ENCODE results near the gene EPHA6. TPM values are rescaled to one million over a fixed set of nuclear protein-coding genes. Genes with fewer than 3 reads are reported as not detected.

EPHA6 gene
- total and polyA plus RNA-seq, 9 donors = 0.07 to 0.62 (median 0.18) TPM

DNA sequence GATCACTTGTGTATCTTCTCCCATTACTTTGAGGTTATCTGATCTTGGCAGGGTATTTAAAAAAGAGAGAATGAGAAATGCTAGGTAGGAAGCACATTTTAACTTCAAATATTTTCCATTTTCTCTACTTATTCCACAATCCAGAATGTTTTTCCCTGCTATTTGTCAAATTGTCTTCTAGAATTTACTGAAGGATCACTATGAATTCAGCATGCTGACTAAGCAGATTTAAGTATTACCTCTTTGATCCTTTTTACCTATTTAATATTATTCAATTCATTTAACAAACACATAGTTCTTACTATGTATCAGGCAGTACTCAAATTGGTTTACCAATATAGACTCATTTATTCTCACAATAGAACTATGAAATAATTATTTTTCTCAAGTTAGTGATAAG is 486.7 kb downstream of the EPHA6 start:
- Histone ChIP-seq H3K4me3 (ENCODE audit: low read length) (no peak overlapping the region), H3K9me3 (replicated peaks; ENCODE audit: control insufficient read depth, low read depth, low read length) (no peaks in the 10 kb centered on the region), H3K27ac (ENCODE audit: low read length) (no peak overlapping the region), H3K36me3 (ENCODE audit: control insufficient read depth, insufficient read depth, low read length) (no peaks in the 10 kb centered on the region), H3K27me3 (ENCODE audit: control insufficient read depth, insufficient read depth, low read length) (no peaks in the 10 kb centered on the region), H3K4me1 (ENCODE audit: control insufficient read depth, insufficient read depth, low read length) (no peaks in the 10 kb centered on the region)
- no peak for DNase-seq

GRCh38 chr3:97306226-97306625 is 491.8 kb downstream of the EPHA6 start:
- Histone ChIP-seq H3K4me1 (ENCODE audit: control insufficient read depth, insufficient read depth, low read length) (no peaks in the 10 kb centered on the region), H3K4me3 (ENCODE audit: low read length) (no peak overlapping the region), H3K9me3 (replicated peaks; ENCODE audit: control insufficient read depth, low read depth, low read length) (no peaks in the 10 kb centered on the region), H3K27ac (ENCODE audit: low read length) (no peak overlapping the region), H3K27me3 (ENCODE audit: control insufficient read depth, insufficient read depth, low read length) (no peaks in the 10 kb centered on the region), H3K36me3 (ENCODE audit: control insufficient read depth, insufficient read depth, low read length) (no peaks in the 10 kb centered on the region)
- no CpG with 5 or more reads among the region's 1 CpG for WGBS (ENCODE audit: insufficient coverage)
- DNase-seq = no peak

GRCh38 chr3:97338375-97338774 is 524.0 kb downstream of the EPHA6 start:
- Histone ChIP-seq H3K9me3 (replicated peaks; ENCODE audit: control insufficient read depth, low read depth, low read length) (peaks cover 4% of the 10 kb centered on the region), H3K4me3 (ENCODE audit: low read length) (no peak overlapping the region), H3K36me3 (ENCODE audit: control insufficient read depth, insufficient read depth, low read length) (no peaks in the 10 kb centered on the region), H3K27me3 (ENCODE audit: control insufficient read depth, insufficient read depth, low read length) (no peaks in the 10 kb centered on the region), H3K4me1 (ENCODE audit: control insufficient read depth, insufficient read depth, low read length) (no peaks in the 10 kb centered on the region), H3K27ac (ENCODE audit: low read length) (no peak overlapping the region)
- no CpG with 5 or more reads among the region's 3 CpGs for WGBS (ENCODE audit: insufficient coverage)
- no peak for DNase-seq

GRCh38 chr3:97340940-97341339 is 526.5 kb downstream of the EPHA6 start:
- no peaks in the 10 kb centered on the region for H3K4me1 ChIP-seq (ENCODE audit: control insufficient read depth, insufficient read depth, low read length)
- H3K9me3 ChIP-seq (replicated peaks; ENCODE audit: control insufficient read depth, low read depth, low read length) = peaks cover 4% of the 10 kb centered on the region
- DNase-seq = no peak
- no peak overlapping the region for H3K4me3 ChIP-seq (ENCODE audit: low read length)
- no peaks in the 10 kb centered on the region for H3K36me3 ChIP-seq (ENCODE audit: control insufficient read depth, insufficient read depth, low read length)
- no peaks in the 10 kb centered on the region for H3K27me3 ChIP-seq (ENCODE audit: control insufficient read depth, insufficient read depth, low read length)
- WGBS (ENCODE audit: insufficient coverage) = 71% methylated on average over 1 of the region's 2 CpGs
- no peak overlapping the region for H3K27ac ChIP-seq (ENCODE audit: low read length)

DNA sequence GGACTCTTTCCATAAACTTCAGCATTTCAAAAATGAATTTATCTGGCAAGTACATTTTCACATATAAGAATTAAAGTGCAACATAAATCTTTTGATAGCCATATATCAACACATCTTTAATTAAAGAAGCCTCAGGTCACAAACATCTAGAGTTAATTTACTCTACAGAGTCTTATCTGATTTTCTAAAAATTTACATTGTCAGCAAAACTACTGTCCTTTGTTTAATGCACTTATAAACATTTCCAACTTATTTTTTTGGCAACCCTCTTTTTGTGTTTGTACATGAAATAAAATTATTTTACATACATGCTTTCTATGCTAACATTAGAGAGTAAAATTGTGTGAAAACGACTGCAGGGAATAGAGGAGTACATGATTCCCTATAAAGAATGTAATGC is 533.4 kb downstream of the EPHA6 start:
- DNase-seq = no peak
- Histone ChIP-seq H3K27me3 (ENCODE audit: control insufficient read depth, insufficient read depth, low read length) (no peaks in the 10 kb centered on the region), H3K4me1 (ENCODE audit: control insufficient read depth, insufficient read depth, low read length) (no peaks in the 10 kb centered on the region), H3K36me3 (ENCODE audit: control insufficient read depth, insufficient read depth, low read length) (no peaks in the 10 kb centered on the region), H3K9me3 (replicated peaks; ENCODE audit: control insufficient read depth, low read depth, low read length) (peaks cover 2% of the 10 kb centered on the region), H3K27ac (ENCODE audit: low read length) (no peak overlapping the region), H3K4me3 (ENCODE audit: low read length) (no peak overlapping the region)
- no CpG with 5 or more reads among the region's 1 CpG for WGBS (ENCODE audit: insufficient coverage)

DNA sequence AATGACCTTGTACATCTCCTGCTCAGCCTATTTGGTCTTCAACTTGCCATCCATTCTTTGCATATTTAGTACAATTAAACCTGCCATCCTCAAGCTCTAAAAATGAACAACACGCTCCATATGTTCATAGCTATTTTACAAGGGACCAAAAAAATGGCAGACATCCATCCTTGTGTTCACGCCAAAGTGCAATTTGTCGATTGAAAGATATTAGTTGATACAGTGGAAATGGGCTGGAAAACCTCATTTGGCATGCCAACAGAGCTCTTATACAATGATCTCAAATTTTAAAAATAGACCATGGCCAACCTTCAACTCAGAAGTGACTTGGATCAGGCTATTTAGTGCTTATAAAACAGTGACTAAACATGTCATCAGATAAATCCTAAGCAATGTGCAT is 536.6 kb downstream of the EPHA6 start:
- 67% methylated on average over 2 of the region's 3 CpGs for WGBS (ENCODE audit: insufficient coverage)
- no peaks in the 10 kb centered on the region for H3K36me3 ChIP-seq (ENCODE audit: control insufficient read depth, insufficient read depth, low read length)
- H3K9me3 ChIP-seq (replicated peaks; ENCODE audit: control insufficient read depth, low read depth, low read length) = peaks cover 12% of the 10 kb centered on the region
- no peaks in the 10 kb centered on the region for H3K4me1 ChIP-seq (ENCODE audit: control insufficient read depth, insufficient read depth, low read length)
- DNase-seq = peak; percentile 21
- no peak overlapping the region for H3K27ac ChIP-seq (ENCODE audit: low read length)
- H3K4me3 ChIP-seq (ENCODE audit: low read length) = no peak overlapping the region
- no peaks in the 10 kb centered on the region for H3K27me3 ChIP-seq (ENCODE audit: control insufficient read depth, insufficient read depth, low read length)

- no peaks in the 10 kb centered on the region for H3K4me1 ChIP-seq (ENCODE audit: control insufficient read depth, insufficient read depth, low read length)
- peaks cover 12% of the 10 kb centered on the region for H3K9me3 ChIP-seq (replicated peaks; ENCODE audit: control insufficient read depth, low read depth, low read length)
- H3K36me3 ChIP-seq (ENCODE audit: control insufficient read depth, insufficient read depth, low read length) = no peaks in the 10 kb centered on the region
- no peak for DNase-seq
- no peaks in the 10 kb centered on the region for H3K27me3 ChIP-seq (ENCODE audit: control insufficient read depth, insufficient read depth, low read length)
- WGBS (ENCODE audit: insufficient coverage) = 92% methylated on average over 2 of the region's 2 CpGs
- H3K4me3 ChIP-seq (ENCODE audit: low read length) = no peak overlapping the region
- no peak overlapping the region for H3K27ac ChIP-seq (ENCODE audit: low read length)
These were observed 538.8 kb downstream of the EPHA6 start for GRCh38 chr3:97353176-97353575.

DNA sequence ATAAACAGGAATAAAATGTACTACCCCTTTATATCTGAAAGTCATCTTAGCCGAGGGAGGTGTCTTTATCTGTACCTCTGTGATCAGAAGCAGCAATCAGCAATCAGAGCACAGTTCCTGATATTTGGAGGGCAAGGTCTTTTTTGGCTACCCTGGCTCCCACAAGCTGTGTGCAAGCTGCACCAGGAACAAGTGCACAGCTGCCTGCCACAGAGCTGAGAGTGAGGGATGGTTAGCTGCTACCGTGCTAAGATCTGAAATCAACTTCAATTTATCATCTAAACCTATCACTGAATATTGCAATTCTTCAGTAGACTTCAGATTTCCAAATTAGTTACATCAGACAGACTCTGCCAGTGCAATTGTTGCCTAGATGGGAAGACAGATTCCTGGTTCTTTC is 545.6 kb downstream of the EPHA6 start:
- Histone ChIP-seq H3K9me3 (replicated peaks; ENCODE audit: control insufficient read depth, low read depth, low read length) (no peaks in the 10 kb centered on the region), H3K4me3 (ENCODE audit: low read length) (no peak overlapping the region), H3K36me3 (ENCODE audit: control insufficient read depth, insufficient read depth, low read length) (no peaks in the 10 kb centered on the region), H3K27ac (ENCODE audit: low read length) (no peak overlapping the region), H3K27me3 (ENCODE audit: control insufficient read depth, insufficient read depth, low read length) (no peaks in the 10 kb centered on the region), H3K4me1 (ENCODE audit: control insufficient read depth, insufficient read depth, low read length) (no peaks in the 10 kb centered on the region)
- WGBS (ENCODE audit: insufficient coverage) = no CpG with 5 or more reads among the region's 2 CpGs
- DNase-seq = no peak

- no peaks in the 10 kb centered on the region for H3K27me3 ChIP-seq (ENCODE audit: control insufficient read depth, insufficient read depth, low read length)
- H3K27ac ChIP-seq (ENCODE audit: low read length) = no peak overlapping the region
- no peaks in the 10 kb centered on the region for H3K36me3 ChIP-seq (ENCODE audit: control insufficient read depth, insufficient read depth, low read length)
- no peak overlapping the region for H3K4me3 ChIP-seq (ENCODE audit: low read length)
- H3K9me3 ChIP-seq (replicated peaks; ENCODE audit: control insufficient read depth, low read depth, low read length) = no peaks in the 10 kb centered on the region
- no CpG with 5 or more reads among the region's 3 CpGs for WGBS (ENCODE audit: insufficient coverage)
- H3K4me1 ChIP-seq (ENCODE audit: control insufficient read depth, insufficient read depth, low read length) = no peaks in the 10 kb centered on the region
- DNase-seq = no peak
These were observed 546.4 kb downstream of the EPHA6 start for GRCh38 chr3:97360804-97361203.

- no peak overlapping the region for H3K4me3 ChIP-seq (ENCODE audit: low read length)
- no peaks in the 10 kb centered on the region for H3K36me3 ChIP-seq (ENCODE audit: control insufficient read depth, insufficient read depth, low read length)
- H3K9me3 ChIP-seq (replicated peaks; ENCODE audit: control insufficient read depth, low read depth, low read length) = no peaks in the 10 kb centered on the region
- DNase-seq = no peak
- no peak overlapping the region for H3K27ac ChIP-seq (ENCODE audit: low read length)
- no peaks in the 10 kb centered on the region for H3K4me1 ChIP-seq (ENCODE audit: control insufficient read depth, insufficient read depth, low read length)
- no peaks in the 10 kb centered on the region for H3K27me3 ChIP-seq (ENCODE audit: control insufficient read depth, insufficient read depth, low read length)
These were observed 570.2 kb downstream of the EPHA6 start for GRCh38 chr3:97384583-97384982.

- no peaks in the 10 kb centered on the region for H3K9me3 ChIP-seq (replicated peaks; ENCODE audit: control insufficient read depth, low read depth, low read length)
- no peak overlapping the region for H3K4me3 ChIP-seq (ENCODE audit: low read length)
- H3K4me1 ChIP-seq (ENCODE audit: control insufficient read depth, insufficient read depth, low read length) = no peaks in the 10 kb centered on the region
- 60% methylated on average over 1 of the region's 1 CpG for WGBS (ENCODE audit: insufficient coverage)
- no peaks in the 10 kb centered on the region for H3K36me3 ChIP-seq (ENCODE audit: control insufficient read depth, insufficient read depth, low read length)
- no peak for DNase-seq
- no peak overlapping the region for H3K27ac ChIP-seq (ENCODE audit: low read length)
- H3K27me3 ChIP-seq (ENCODE audit: control insufficient read depth, insufficient read depth, low read length) = no peaks in the 10 kb centered on the region
These were observed 574.4 kb downstream of the EPHA6 start for GRCh38 chr3:97388774-97389173.

All from muscle of leg (tissue), 11 donors.